BJ (cell line): ENCODE data around the gene KIF26B. TPM values are rescaled to one million over a fixed set of nuclear protein-coding genes. Genes with fewer than 3 reads are reported as not detected.

Source experiments
- CTCF ChIA-PET: fragments of 350-600 bp; formaldehyde crosslinking; extraction: SDS; loops from one replicate; lab custom pipeline; 2021; ENCODE audit warnings: antibody characterized with exemption, inconsistent platforms; lab: Yijun Ruan, JAX
- POLR2A ChIA-PET: fragments of 300-600 bp; sonication (Branson Sonifier 250); formaldehyde crosslinking; extraction: SDS; loops from one replicate; lab custom pipeline; 2021; ENCODE audit warnings: antibody characterized with exemption; lab: Charles Lee
- DNase-seq: peaks from one replicate; pipeline ENCODE4 v3.0.0-alpha.2; 2011; ENCODE audit warnings: low read depth
- H3K27me3 ChIP-seq: 2 replicates; pipeline ENCODE4 v1.6.0; 2011; ENCODE audit warnings: low read length; ENCODE audit not compliant: control insufficient read depth, insufficient read depth
- H3K36me3 ChIP-seq: 2 replicates; pipeline ENCODE4 v1.5.1; 2011; ENCODE audit warnings: low read length; ENCODE audit not compliant: control insufficient read depth, insufficient read depth
- H3K4me3 ChIP-seq: 2 replicates; pipeline ENCODE4 v1.5.1; 2011; ENCODE audit warnings: low read depth, mild to moderate bottlenecking, control low read depth, low read length
- polyA plus RNA-seq: library from polyadenylated mRNA; depleted of rRNA; stranded (reverse); fragments of >200 nt; gene quantifications from 2 replicates; pipeline ENCODE4 v1.2.3, GENCODE V29; 2011
- TF ChIP-seq, protein P1 (sequence below): IDR thresholded peaks from 2 replicates; pipeline ENCODE4 v1.5.1; 2011; ENCODE audit warnings: low read depth, mild to moderate bottlenecking, control low read depth, inconsistent platforms, low read length, moderate library complexity; ENCODE audit not compliant: insufficient read depth

Gene KIF26B
- polyA plus RNA-seq, 1 experiment = 2.8 TPM

DNA sequence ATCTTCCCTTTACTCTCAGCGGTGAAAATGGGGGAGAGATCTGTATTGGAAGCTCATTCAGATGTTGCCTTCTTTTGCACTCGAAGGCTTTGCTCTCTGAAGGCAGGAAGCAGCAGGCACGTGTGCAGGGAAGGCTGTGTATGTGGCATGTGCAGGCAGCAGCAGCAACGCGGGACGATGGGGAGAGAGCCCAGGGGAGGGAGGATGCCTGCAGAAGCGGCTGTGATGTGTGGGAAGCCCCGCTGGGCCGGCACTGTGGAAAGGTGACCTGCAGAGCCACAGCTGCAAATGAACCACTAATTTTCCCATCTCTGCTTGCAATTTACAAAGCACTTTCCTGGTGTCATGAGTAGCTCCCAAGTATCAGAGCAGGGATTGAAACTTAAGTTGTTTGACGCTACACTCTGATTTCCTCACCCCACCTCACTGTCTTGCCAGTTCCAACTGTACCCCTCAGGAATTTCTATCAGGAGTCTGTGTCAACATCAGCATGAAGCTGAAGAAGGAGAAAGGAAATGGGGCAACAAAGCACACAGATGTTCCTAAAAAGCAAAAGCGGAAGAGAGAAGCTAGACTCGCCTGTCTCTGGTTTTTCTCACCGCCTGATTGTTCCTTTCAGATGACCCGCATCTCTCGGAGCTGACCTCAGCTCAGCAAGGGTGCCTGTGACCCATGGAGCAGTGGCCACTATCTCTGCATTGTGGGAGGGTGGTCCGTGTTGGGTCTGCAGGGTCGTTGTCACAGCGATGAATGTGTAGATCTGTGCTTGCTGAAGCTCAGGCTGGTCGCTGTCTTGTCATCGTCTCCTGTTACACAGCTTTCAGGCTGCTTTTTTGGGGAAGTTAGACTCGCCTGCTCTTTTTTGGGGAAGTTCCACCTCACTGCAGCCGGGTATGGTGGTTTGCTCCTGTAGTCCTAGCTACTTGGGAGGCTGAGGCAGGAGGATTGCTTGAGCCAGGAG lies 156.1 kb downstream of the KIF26B start:
- CTCF ChIA-PET = interaction anchor here (1.0 to 1.2 kb wide), 2 partner anchors 11 to 44 kb away, joined by 3 to 4 read pairs; no protein-coding TSS in a partner anchor
- TF ChIP-seq, protein P1, sequence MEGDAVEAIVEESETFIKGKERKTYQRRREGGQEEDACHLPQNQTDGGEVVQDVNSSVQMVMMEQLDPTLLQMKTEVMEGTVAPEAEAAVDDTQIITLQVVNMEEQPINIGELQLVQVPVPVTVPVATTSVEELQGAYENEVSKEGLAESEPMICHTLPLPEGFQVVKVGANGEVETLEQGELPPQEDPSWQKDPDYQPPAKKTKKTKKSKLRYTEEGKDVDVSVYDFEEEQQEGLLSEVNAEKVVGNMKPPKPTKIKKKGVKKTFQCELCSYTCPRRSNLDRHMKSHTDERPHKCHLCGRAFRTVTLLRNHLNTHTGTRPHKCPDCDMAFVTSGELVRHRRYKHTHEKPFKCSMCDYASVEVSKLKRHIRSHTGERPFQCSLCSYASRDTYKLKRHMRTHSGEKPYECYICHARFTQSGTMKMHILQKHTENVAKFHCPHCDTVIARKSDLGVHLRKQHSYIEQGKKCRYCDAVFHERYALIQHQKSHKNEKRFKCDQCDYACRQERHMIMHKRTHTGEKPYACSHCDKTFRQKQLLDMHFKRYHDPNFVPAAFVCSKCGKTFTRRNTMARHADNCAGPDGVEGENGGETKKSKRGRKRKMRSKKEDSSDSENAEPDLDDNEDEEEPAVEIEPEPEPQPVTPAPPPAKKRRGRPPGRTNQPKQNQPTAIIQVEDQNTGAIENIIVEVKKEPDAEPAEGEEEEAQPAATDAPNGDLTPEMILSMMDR = no peak
- Histone ChIP-seq H3K36me3 (no peaks in the 10 kb centered on the region), H3K4me3 (no peak overlapping the region), H3K27me3 (no peaks in the 10 kb centered on the region)
- no peak for DNase-seq
- POLR2A ChIA-PET = no interaction called here

DNA sequence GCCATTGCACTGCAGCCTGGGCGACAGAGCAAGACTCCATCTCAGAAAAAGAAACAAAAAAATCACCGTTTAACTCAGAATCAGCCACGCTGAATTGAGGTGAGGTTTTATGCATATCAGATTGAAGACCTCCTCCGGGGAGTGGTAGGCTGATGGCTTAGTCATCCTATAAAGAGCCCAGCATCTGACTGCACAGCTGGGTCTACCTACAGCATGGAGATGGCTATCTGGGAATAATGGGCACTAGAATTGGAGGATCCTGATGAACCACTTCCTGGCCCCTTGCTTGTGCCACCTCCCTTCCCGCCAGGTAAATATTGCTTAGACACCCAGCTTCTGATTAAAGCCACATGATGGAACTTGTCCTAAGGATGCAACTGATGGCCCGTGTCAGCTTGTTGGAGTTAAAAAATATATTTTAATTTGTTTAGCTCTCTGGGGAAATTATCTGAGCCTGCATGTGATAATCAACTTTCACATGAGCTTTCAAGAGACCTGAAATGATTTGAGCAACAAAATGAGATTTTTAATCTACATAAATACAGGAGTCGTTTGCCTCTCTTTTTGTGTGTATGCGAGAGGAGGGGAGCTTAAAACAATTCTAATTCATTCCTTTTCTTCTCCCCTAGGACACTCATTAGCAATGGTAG lies 157.2 kb downstream of the KIF26B start:
- ChIA-PET CTCF (interaction anchor here (1.2 kb wide), 1 partner anchor 13 kb away, joined by 3 read pairs; no protein-coding TSS in a partner anchor), POLR2A (interaction anchor here (0.6 kb wide), 1 partner anchor 14 kb away, joined by 3 read pairs; no protein-coding TSS in a partner anchor)
- Histone ChIP-seq H3K27me3 (no peaks in the 10 kb centered on the region), H3K4me3 (no peak overlapping the region), H3K36me3 (no peaks in the 10 kb centered on the region)
- DNase-seq = no peak
- TF ChIP-seq, protein P1 = no peak

DNA sequence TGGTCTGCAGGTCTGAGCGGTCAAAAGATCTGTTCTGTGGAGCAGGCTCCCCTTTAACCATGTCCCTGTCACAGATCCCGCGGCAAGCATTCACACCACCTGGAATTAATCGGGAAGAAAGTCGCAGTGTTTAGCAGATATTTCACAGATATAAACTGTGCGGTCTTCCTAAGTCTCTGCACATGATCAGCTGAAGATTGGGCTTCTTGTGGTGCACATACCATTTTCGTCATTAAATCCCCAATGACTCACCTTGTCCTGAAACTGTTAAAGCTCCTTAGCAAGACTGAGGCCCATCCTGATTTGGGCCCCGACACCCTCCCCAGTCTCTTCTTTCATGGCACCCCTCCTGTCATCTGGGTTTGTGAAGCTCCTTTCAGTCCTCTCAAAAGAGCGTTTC lies 158.8 kb downstream of the KIF26B start:
- Histone ChIP-seq H3K36me3 (no peaks in the 10 kb centered on the region), H3K4me3 (no peak overlapping the region), H3K27me3 (no peaks in the 10 kb centered on the region)
- CTCF ChIA-PET = interaction anchor here (0.5 to 1.1 kb wide), 5 partner anchors 15 to 1138 kb away, joined by 3 to 5 read pairs (median 3); no protein-coding TSS in a partner anchor
- TF ChIP-seq, protein P1 = no peak
- peak; percentile 19 for DNase-seq
- POLR2A ChIA-PET = no interaction called here

DNA sequence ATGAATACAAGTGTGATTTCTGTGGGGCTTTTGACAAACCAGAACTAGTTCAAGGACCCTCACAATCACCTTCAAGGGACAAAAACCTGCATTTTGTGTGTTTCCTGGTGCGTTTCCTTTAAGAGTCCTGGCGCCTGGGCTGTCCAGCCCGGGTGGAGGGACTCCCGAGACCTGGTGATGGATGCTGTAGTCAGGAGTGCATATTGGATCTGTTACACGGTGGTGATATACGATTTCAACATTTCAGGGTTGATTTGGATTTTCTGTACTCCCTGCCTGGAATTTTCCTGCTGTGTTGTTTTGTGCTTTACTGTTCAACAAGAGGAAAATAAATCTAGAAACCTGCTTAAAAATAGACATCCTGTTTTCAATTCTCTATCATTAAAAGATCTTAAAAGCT lies 162.0 kb downstream of the KIF26B start:
- Histone ChIP-seq H3K4me3 (no peak overlapping the region), H3K27me3 (no peaks in the 10 kb centered on the region), H3K36me3 (no peaks in the 10 kb centered on the region)
- TF ChIP-seq, protein P1 = no peak
- ChIA-PET POLR2A (no interaction called here), CTCF (no interaction called here)
- DNase-seq = no peak

DNA sequence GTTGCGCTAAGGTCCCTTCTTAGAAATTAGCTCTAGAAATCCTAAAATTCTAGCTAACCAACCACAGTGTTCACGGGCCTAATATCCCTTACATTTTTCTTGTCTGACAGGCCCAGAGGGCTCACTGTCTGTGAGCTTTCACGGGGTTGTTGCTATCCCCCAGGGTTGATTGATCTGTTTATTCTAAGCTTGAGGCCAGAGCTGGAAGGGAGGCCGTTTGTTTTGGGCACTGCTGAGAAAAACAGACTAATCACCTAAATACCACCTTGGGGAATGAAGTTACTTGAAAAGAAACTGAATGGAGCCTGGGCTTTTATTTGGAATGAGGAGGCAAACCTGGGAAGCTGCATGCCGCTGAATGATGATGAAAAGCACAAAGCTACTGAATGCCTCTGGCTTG lies 162.4 kb downstream of the KIF26B start:
- Histone ChIP-seq H3K27me3 (no peaks in the 10 kb centered on the region), H3K36me3 (no peaks in the 10 kb centered on the region), H3K4me3 (no peak overlapping the region)
- TF ChIP-seq, protein P1 = no peak
- ChIA-PET POLR2A (no interaction called here), CTCF (no interaction called here)
- DNase-seq = no peak
